CD14-positive monocyte (primary cell): Measurements from ENCODE around the gene PLCH1. TPM values are rescaled to one million over a fixed set of nuclear protein-coding genes. Genes with fewer than 3 reads are reported as not detected.

Experiments used
- DNase-seq, 3 donors: peaks; one replicate each; pipeline ENCODE4 v3.0.0-alpha.2; 2011 to 2022
- H2AFZ ChIP-seq: 2 replicates; pipeline ENCODE4 v1.6.0; 2012; ENCODE audit warnings: mild to moderate bottlenecking, low read depth, low read length, inconsistent platforms; ENCODE audit not compliant: insufficient read depth, poor library complexity, severe bottlenecking
- H3K27ac ChIP-seq, 2 donors: 1 replicate in 1 of 2; 2 replicates in 1 of 2; pipeline ENCODE4 v1.5.1; 2012 to 2013; ENCODE audit warnings: low read length in 2 of 2, control low read depth in 1 of 2, inconsistent platforms in 1 of 2, low read depth in 1 of 2, mild to moderate bottlenecking in 1 of 2
- H3K27me3 ChIP-seq, 2 donors: one replicate each; pipeline versions ENCODE4 v1.6.0 to v1.6.1; 2011 to 2013; ENCODE audit warnings: low read length in 2 of 2; ENCODE audit not compliant: control insufficient read depth in 2 of 2, insufficient read depth in 2 of 2
- H3K36me3 ChIP-seq, 2 donors: replicated peaks in 1 of 2; 1 replicate in 1 of 2; 2 replicates in 1 of 2; pipeline versions ENCODE4 v1.5.1 to v1.6.1; 2012 to 2013; ENCODE audit warnings: low read length in 2 of 2, control low read depth in 1 of 2, inconsistent platforms in 1 of 2, mild to moderate bottlenecking in 1 of 2; ENCODE audit not compliant: insufficient read depth in 2 of 2, control insufficient read depth in 1 of 2
- H3K4me1 ChIP-seq, 2 donors: 1 replicate in 1 of 2; 2 replicates in 1 of 2; pipeline versions ENCODE4 v1.5.1 to v1.6.1; 2012 to 2013; ENCODE audit warnings: low read length in 2 of 2, control low read depth in 1 of 2, inconsistent platforms in 1 of 2, mild to moderate bottlenecking in 1 of 2, moderate library complexity in 1 of 2; ENCODE audit not compliant: insufficient read depth in 2 of 2, control insufficient read depth in 1 of 2
- H3K4me2 ChIP-seq: replicated peaks from 2 replicates; pipeline ENCODE3; 2012; ENCODE audit warnings: low read length, moderate library complexity, mild to moderate bottlenecking; ENCODE audit not compliant: poor library complexity, severe bottlenecking; ENCODE audit errors: extremely low read depth
- H3K4me3 ChIP-seq, 3 experiments: fragments of 200-600 bp in 1 of 3; sonication (generic) in 1 of 3; replicated peaks in 1 of 3; 1 replicate in 2 of 3; 2 replicates in 1 of 3; pipeline ENCODE4 v1.5.1; 2011 to 2013; ENCODE audit warnings: low read length in 3 of 3, mild to moderate bottlenecking in 3 of 3, control low read depth in 2 of 3, low read depth in 2 of 3, inconsistent platforms in 1 of 3, moderate library complexity in 1 of 3
- H3K79me2 ChIP-seq: 2 replicates; pipeline ENCODE4 v1.6.0; 2012; ENCODE audit warnings: mild to moderate bottlenecking, control low read depth, inconsistent platforms, low read length, moderate library complexity; ENCODE audit not compliant: insufficient read depth
- H3K9ac ChIP-seq: 2 replicates; pipeline ENCODE4 v1.6.0; 2017; ENCODE audit warnings: low read length, mild to moderate bottlenecking; ENCODE audit not compliant: insufficient read depth, poor library complexity, severe bottlenecking
- H3K9me3 ChIP-seq, 2 donors: replicated peaks in 1 of 2; 1 replicate in 1 of 2; 2 replicates in 1 of 2; pipeline versions ENCODE4 v1.5.1 to v1.6.1; 2012 to 2013; ENCODE audit warnings: low read length in 2 of 2, control low read depth in 1 of 2; ENCODE audit not compliant: control insufficient read depth in 1 of 2, insufficient read depth in 1 of 2
- H4K20me1 ChIP-seq: 2 replicates; pipeline ENCODE4 v1.6.0; 2012; ENCODE audit warnings: mild to moderate bottlenecking, low read length, control low read depth, moderate library complexity; ENCODE audit not compliant: insufficient read depth
- H3K27ac Mint-ChIP-seq, 7 donors: one replicate each; pipeline ENCODE4 v1.8.0; 2020; ENCODE audit warnings: mild to moderate bottlenecking in 7 of 7, mixed read lengths in 7 of 7, moderate library complexity in 6 of 7, inconsistent platforms in 2 of 7
- H3K27me3 Mint-ChIP-seq, 3 donors: one replicate each; pipeline ENCODE4 v1.8.0; 2021 to 2022; ENCODE audit warnings: low read depth in 3 of 3, mild to moderate bottlenecking in 3 of 3, mixed read lengths in 3 of 3, moderate library complexity in 3 of 3, inconsistent platforms in 1 of 3
- H3K36me3 Mint-ChIP-seq, 2 donors: one replicate each; pipeline ENCODE4 v1.8.0; 2020; ENCODE audit warnings: mixed read lengths in 2 of 2, inconsistent platforms in 1 of 2, mild to moderate bottlenecking in 1 of 2
- H3K4me1 Mint-ChIP-seq: one replicate; pipeline ENCODE4 v1.8.0; 2020; ENCODE audit warnings: mild to moderate bottlenecking, mixed read lengths
- H3K4me3 Mint-ChIP-seq, 2 donors: one replicate each; pipeline ENCODE4 v1.8.0; 2020; ENCODE audit warnings: mild to moderate bottlenecking in 2 of 2, mixed read lengths in 2 of 2, moderate library complexity in 1 of 2
- H3K9me3 Mint-ChIP-seq, 7 donors: one replicate each; pipeline ENCODE4 v1.8.0; 2020 to 2022; ENCODE audit warnings: mixed read lengths in 7 of 7, mild to moderate bottlenecking in 6 of 7, moderate library complexity in 6 of 7, inconsistent platforms in 2 of 7
- WGBS: methylation state at CpG from one replicate; pipeline ENCODE4 v1.1.5; 2013; ENCODE audit warnings: missing lambda C conversion rate; ENCODE audit not compliant: insufficient coverage; 5-methylcytosine and 5-hydroxymethylcytosine counted together
- intact Hi-C, 2 donors: fragments of 100-400 bp; cut with micrococcal nuclease; formaldehyde crosslinking; loops; one replicate each; pipeline versions ENCODE4 v1.15.0 to v1.15.1; 2023
- polyA plus RNA-seq, 3 donors: library from polyadenylated mRNA; depleted of rRNA in 1 of 3; unstranded in 2 of 3; stranded (reverse) in 1 of 3; fragments of 300-500 nt in 2 of 3; fragments of >200 nt in 1 of 3; fragmentation: Illumina TruSeq in 2 of 3; gene quantifications; 1 replicate in 2 of 3; 2 replicates in 1 of 3; pipeline ENCODE4 v1.2.3, GENCODE V29; 2012 to 2021
- TF ChIP-seq, protein P1 (sequence below): fragments of 200-600 bp; IDR thresholded peaks from one replicate; pipeline ENCODE4 v1.8.0; 2022; ENCODE audit warnings: antibody characterized with exemption, mild to moderate bottlenecking

PLCH1 gene
- polyA plus RNA-seq, 3 donors = not detected

DNA sequence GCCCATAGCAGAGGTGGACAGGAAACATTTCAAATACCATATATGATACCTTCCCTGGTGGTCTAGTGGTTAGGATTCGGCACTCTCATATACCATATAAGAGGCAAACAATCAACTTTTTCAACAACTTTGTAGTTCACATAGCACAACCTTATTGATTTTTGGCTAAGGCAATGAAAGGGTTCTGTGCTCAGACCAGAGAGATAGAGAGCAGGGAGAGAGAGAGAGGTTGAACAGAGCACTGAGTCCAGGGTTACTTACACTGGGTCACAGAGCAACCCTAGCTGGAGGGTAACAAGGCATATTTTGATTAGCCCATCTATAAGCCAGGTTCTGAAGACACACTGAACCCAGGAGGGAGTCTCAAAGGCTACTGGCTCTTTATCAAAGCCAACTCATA is 83.8 kb downstream of the PLCH1 start:
- TF ChIP-seq, protein P1, sequence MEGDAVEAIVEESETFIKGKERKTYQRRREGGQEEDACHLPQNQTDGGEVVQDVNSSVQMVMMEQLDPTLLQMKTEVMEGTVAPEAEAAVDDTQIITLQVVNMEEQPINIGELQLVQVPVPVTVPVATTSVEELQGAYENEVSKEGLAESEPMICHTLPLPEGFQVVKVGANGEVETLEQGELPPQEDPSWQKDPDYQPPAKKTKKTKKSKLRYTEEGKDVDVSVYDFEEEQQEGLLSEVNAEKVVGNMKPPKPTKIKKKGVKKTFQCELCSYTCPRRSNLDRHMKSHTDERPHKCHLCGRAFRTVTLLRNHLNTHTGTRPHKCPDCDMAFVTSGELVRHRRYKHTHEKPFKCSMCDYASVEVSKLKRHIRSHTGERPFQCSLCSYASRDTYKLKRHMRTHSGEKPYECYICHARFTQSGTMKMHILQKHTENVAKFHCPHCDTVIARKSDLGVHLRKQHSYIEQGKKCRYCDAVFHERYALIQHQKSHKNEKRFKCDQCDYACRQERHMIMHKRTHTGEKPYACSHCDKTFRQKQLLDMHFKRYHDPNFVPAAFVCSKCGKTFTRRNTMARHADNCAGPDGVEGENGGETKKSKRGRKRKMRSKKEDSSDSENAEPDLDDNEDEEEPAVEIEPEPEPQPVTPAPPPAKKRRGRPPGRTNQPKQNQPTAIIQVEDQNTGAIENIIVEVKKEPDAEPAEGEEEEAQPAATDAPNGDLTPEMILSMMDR = no peak

GRCh38 chr3:155658671-155659261 is 86.1 kb downstream of the PLCH1 start:
- Histone ChIP-seq H2AFZ (no peak overlapping the region), H3K4me3 (no peak overlapping the region), H3K4me1 (no peaks in the 10 kb centered on the region), H3K27me3 (no peaks in the 10 kb centered on the region), H4K20me1 (no peaks in the 10 kb centered on the region), H3K27ac (no peak overlapping the region), H3K4me2 (no peak overlapping the region), H3K9ac (no peak overlapping the region), H3K9me3 (no peaks in the 10 kb centered on the region), H3K79me2 (no peaks in the 10 kb centered on the region), H3K36me3 (no peaks in the 10 kb centered on the region)
- Mint-ChIP-seq H3K9me3 (peaks cover 0 to 2% (median 0%) of the 10 kb centered on the region in 7 donors), H3K36me3 (no peaks in the 10 kb centered on the region), H3K27ac (no peak overlapping the region), H3K4me3 (no peak overlapping the region), H3K4me1 (no peaks in the 10 kb centered on the region), H3K27me3 (peaks cover 0 to 4% (median 0%) of the 10 kb centered on the region in 3 donors)
- TF ChIP-seq, protein P1 = no peak
- intact Hi-C loops = no loop called here
- 88% methylated on average over 3 of the region's 4 CpGs for WGBS
- no peak for DNase-seq

More for the DNA sequence above, 83.8 kb downstream of the PLCH1 start:
- Histone ChIP-seq H3K36me3 (no peaks in the 10 kb centered on the region), H2AFZ (no peak overlapping the region), H3K4me1 (peaks cover 5 to 10% of the 10 kb centered on the region in 2 donors), H3K27ac (no peak overlapping the region), H3K9ac (no peak overlapping the region), H3K9me3 (no peaks in the 10 kb centered on the region), H3K79me2 (no peaks in the 10 kb centered on the region), H3K27me3 (no peaks in the 10 kb centered on the region), H4K20me1 (no peaks in the 10 kb centered on the region), H3K4me2 (no peak overlapping the region), H3K4me3 (no peak overlapping the region)
- peaks cover 0 to 2% (median 0%) of the 10 kb centered on the region in 7 donors for H3K9me3 Mint-ChIP-seq
- peaks cover 0 to 4% (median 0%) of the 10 kb centered on the region in 3 donors for H3K27me3 Mint-ChIP-seq
- DNase-seq = no peak
- H3K4me1 Mint-ChIP-seq = peaks cover 12% of the 10 kb centered on the region
- H3K27ac Mint-ChIP-seq = no peak overlapping the region
- no peaks in the 10 kb centered on the region for H3K36me3 Mint-ChIP-seq
- H3K4me3 Mint-ChIP-seq = no peak overlapping the region
- WGBS = no CpG with 5 or more reads among the region's 1 CpG
- intact Hi-C loops = no loop called here
